NCI-H187 treated with DMSO at 0.1 percent for 48 hours (cell line): ENCODE measurements around the gene FABP7.
"Not testable (repeated sequence)": the region's sequence is repeated elsewhere in the genome, so short reads cannot be mapped to it uniquely, and the experiment has no call there.

Experiments used
- DNase-seq: peaks from one replicate; lab custom pipeline; 2025; lab: John Stamatoyannopoulos, UW

FABP7 gene

DNA sequence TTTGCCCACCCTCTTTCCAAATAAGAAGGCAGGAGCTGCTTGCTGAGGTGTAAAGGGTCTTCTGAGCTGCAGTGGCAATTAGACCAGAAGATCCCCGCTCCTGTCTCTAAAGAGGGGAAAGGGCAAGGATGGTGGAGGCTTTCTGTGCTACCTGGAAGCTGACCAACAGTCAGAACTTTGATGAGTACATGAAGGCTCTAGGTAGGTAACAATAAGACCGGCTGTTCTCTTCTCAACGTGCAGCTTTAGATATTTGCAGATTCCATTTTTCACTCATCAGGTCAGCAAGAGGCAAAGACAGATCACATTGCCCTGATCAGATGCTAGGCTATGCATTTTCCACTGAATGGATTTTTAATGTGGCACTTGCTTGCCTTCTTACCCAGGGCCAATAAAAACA, at the start of gene FABP7:
TSS of gene FABP7 (plus strand) at position 50 of the 400 bp plus-strand sequence. CDS start at position 129, 79 bp downstream.
- peak; percentile 85 for DNase-seq

DNA sequence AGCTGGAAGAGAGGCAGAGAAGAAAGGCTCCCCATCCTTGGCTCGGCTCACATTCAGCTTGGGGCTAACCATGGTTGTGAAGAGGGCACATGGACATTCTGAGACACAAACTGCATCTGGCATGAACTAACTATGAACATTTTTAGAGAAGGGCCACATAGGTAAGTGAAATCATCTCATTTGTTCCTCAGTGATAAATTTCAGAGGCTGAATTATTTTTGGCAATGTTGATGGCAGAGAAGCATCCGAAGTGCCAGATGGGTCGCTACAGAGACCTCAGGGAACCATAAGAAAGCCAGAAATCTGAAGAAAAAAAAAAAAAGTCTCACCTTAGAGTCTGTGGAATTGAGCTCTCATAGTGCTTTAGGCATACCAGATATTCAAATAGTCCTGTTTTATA, 49.2 kb upstream of the FABP7 start:
- DNase-seq: no peak

DNA sequence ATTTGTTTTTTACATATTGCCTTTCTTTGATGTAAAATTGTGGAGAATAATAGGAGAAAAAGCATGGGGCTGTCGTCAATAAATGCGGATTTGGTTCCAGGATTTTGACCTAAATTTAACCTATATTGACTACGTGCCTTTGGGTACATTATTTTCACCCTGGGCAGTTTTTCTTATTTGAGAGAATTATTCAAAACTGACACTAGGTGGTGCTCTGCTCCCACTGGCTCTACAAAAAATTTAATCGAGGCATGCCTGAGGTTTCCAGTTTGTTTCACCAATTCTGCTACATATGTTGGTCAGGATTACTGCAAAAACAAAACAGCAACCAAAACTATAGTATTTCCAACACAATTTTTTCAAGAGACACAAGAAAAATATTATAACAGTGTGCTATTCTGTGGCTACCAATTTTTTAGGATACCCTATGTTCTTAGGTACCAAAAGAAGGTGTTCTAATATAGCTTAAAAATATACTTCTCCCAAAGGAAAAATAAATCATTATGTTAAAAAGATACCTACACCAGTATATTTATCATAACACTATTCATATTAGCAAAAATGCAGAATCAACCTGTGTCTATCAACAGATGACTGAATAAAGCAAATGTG, 48.6 kb upstream of the FABP7 start:
- peak; percentile 35 for DNase-seq

DNA sequence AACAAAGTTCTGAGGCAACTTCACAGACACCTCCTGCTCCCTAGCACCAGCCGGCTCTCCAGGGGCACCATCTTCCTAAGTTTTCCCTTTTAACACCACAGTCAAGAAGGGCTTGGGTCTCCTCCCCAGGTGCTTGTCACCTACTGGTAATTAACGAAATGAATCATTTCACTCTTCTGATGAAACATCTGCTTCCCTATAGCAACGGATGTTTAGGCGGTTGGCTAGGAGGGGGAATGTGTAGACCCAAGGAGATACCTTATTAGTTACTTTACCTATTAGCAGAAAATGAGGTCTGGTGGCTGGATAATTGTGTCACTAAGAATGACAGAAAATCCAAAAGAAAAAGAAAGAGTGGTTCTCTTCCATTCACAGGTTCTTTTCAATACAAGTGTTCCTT, 46.3 kb upstream of the FABP7 start:
- DNase-seq: no peak

DNA sequence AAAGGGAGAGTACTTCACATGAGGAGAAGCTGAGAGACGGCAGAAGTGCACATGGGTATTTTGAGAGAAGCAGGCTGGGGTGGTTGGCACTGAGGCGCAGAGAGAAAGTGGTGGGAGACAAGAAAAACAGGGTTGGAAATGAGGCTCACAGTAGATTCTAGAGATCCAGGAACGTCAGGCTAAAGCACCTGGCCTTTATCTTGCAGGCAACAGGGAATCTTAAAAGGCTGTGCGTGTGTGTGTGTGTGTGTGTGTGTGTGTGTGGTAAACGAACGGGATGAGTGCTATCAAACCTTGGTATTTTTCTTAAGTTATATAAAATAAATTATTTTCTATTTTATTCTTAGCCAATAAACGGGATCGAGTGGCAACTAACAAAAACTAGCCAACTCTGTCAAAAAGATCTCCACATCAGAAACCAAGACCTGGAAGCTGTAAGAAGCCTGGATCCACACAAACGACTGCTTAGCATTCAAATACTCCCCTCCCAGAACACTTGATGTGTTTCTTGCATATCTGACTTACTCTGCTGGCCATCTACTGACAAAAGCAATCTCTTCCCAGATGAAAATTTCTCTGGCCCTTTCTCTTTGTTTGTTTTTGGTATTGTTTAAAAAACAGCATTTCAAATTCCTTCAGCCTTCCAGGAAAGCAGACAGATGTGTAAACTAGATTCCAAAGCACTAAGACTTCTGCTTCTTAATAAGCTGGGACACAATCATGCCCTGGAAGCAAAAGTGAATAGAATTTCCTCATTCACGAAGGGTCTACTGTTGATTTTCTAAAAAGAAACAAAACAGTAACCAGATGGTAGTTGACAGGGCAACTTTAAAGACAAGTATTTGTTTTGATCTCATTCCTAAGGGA, 44.8 kb upstream of the FABP7 start:
- peak; percentile 29 for DNase-seq

DNA sequence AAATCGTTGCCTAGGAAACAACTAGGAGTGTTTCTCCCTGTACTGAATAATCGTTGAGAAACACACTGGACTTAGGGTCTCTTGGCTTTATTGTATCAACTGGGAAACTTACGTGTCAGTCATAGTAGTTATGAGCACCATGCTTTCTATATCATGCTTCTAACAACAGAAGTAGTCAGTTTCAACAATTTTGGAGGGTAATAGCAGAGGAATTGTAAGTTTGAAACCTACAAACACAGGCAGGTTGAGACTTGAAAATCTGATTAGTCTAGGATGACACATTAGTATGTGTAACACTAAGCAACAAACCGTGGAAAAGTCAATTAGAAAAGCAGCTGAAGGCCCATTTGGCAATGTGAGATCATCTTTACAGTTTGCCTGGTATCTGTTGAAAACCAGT, 43.9 kb upstream of the FABP7 start:
- peak; percentile 93 for DNase-seq

DNA sequence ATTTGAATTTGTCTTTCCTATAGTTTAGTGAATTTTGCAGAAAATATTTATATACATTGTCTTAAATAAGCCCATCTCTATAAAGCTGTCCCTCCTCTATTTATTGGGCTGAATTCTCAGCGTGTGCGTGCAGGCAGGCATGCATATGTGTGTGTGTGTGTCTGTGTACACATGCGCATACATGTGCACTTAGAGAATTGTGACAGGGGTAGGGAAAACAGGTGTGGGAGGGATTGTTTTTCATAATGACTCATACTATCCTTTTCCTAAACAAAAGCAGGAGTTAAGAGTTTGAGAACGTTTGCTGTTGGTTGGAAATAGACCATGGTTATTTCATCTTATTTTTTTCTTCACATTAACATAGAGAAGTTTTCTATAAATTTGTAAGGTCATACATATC, 43.4 kb upstream of the FABP7 start:
- DNase-seq: peak; percentile 65

DNA sequence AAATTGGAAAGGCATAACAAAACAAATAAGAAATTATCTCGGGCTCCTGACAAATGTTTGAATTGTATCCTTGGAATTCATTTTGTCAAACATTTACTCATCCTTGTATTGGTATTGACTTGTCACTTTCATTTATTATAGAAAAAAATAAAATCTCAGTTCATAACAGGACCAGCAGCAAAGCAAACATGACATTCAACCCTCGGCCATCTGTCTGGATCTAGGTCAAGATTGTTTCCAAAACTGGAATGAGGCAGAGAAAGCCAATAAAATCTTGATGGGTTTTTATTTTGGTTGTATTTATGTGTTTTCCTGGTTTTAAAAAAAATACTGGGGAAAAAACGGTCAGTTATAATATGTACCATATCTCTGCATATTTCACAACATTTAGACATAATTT, 42.9 kb upstream of the FABP7 start:
- no peak for DNase-seq

DNA sequence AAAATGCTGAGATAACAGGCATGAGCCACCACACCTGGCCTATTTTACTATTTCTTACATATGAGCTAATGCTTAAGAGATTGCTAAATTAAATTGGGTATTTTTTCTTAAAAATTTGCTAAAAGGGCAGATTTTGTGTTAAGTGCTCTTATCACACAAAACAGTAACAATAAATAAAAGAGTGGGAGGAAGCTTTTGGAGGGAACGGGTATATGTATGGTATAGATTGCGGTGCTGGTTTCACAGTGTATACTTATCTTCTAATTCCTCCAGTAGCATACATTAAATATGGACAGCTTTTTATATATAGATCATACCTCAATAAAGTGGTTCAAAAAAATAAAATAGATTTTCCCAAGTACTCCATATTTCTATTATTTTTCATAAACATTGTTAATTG, 39.4 kb upstream of the FABP7 start:
- DNase-seq: no peak

DNA sequence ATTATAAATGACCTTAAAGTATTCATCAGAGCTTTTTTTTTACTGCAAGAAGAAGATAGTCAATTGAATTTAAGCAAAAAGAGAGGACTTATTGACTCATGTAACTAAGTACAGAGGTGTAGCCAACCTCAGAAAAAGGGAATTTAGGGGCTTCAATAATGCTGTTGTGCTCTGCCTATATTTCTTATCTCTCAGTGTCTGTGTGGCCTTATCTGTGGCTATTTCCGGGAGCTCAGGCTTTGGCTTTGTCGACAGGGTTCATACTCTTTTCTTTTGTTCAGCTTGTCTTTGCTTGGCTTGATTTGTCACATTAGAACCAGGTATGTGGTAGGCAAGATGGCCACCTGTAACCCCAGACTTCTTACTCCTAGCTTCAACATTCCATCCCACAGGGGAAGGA, 38.6 kb upstream of the FABP7 start:
- no peak for DNase-seq

DNA sequence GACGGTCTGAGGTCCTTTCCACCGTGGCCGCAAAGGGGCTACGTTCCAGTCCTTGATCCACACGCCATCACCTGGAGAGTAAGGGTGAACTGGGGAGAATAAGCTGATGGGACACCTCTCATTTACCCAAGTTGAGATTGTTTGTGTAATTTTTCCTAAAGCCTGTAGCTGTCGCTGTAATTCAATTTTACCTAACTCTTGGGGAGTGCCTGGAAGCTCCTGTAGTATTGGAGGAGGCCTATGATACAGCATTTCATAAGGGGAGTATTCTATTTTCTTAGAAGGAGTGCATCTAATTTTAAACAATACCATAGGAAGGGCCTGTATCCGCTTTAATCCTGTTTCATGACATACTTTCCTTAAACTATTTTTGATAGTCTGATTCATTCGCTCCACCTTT, 35.3 kb upstream of the FABP7 start:
- not testable (repeated sequence) for DNase-seq

DNA sequence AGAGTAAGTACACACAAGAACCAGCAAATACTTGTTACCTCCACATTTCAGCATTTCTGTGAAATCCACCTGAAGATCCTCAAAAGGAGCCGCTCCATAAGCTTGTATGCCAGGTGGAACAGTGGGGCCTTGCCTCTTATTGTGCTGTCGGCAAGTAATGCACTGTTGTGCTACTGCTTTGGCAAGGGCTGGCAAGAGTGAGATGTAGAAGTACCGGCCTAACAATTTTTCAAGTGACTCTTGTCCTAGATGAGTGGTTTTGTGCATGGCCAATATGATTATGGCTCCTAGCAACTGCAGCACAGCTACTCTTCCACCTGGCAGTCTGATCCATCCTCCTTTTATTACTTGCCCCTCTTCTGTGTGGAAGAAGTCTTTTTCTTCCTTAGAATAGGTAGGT, 34.7 kb upstream of the FABP7 start:
- DNase-seq: peak; percentile 98

DNA sequence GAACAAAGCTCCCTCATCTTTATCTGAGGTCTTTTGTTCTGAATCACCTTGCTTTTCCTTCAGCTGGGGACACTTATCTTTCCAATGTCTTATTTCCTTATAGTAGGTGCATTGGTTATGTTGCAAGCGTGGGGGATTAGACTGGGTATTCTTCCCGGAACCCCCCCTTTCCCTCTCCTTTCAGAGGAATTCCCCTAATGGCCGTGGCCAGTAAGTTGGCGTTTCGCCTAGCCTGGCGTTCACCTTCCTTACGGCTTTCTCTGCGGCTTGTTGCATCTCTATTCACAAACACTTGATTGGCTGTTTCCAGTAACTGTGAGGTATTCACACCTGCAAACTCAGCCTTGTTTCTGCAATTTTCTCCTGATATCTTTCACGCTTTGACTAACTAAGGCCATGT, 32.8 kb upstream of the FABP7 start:
- DNase-seq: no peak

DNA sequence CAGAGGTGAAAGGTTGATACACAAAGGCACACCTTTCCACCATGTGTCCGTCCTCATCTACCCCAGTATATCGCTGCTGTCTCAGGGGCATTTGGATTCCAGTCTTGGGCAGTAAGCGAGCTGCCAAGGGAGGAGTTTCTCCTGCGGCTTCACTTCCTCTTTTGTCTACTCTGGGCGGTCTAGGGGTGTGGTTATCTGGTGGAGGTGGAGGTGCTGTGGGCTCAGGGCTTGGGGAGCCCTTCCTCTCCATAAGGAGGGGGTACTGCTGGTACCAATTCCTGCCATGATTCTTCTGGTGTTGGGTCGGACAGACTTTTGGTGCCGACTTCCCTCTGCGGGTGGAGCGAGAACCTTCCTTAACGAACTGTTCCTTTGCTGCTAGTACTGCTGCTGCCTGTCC, 31.9 kb upstream of the FABP7 start:
- DNase-seq: no peak

DNA sequence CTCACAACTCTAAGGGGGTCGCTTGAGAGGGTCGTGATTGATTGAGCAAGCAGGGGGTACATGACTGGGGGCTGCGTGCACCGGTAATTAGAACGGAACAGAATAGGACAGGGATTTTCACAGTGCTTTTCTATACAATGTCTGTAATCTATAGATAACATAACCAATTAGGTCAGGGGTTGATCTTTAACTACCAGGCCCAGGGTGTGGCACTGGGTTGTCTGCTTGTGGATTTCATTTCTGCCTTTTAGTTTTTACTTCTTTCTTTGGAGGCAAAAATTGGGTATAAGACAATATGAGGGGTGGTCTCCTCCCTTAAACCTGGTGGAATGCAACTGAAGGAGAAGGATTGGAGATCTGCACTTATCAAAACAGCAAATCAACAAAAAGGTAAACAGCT, 30.6 kb upstream of the FABP7 start:
- not testable (repeated sequence) for DNase-seq

DNA sequence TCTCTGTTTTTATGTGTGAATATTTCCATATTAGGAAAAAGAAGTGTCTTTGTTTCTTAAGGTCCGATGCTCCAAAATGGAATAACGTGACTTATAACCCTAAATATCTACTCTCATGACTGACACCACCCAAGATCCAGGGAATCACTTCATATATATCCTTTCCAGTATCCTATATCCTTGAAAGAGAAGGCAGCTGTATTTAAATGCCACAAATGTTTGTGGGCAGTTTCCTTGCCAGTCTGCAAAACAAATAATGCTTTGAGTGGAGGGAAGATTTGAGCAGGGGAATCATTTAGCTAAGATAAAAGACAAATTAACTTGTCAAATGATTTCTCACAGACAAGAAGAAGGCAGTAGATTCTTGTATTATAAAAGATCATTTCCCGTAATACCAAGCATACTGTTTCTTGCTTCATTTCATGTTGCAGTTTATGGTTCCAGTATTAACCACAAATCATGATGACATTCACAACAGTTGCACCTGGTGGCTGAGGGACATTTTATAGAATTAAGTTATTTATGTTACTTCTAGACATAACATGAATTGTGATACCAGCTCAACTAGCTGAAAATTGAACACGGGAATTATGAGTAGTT, 30.0 kb upstream of the FABP7 start:
- DNase-seq: peak; percentile 71

DNA sequence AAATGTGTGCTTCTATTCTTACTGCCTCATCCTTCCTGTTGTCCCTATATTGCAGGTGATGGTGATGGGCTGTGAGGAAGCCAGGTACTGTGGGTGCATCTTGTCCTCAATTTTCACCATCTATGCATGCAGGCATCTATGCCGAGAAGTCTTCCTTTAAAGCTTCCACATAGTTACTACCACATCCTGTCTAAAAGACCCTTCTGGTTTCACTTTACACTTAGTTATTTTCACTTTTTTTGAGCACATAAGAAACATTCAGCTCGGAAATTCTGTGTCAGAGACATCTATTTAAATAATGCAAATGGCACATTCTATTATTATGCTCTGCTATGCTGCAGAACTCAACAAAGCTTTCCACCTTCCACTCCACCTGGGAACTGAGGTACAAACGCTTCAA, 28.2 kb upstream of the FABP7 start:
- no peak for DNase-seq

DNA sequence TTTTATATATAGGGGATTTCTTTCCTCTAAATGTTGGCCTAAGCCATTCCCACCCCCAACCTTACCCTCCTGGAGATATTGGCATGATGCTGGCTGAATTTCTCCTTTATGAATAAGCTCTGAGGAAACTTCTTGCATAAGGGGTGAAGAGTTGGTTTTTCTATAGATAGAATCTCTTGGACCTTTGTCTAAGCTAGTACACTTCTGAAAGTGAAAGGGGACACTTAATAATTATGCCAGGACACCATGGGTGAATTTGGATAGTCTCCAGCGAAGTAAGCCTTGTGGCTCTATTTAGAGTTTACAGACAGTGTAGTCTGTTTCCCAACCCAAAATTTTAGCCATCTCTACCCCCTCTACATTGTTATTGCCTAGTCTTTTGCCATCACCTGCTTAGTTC, 27.1 kb upstream of the FABP7 start:
- DNase-seq: no peak

DNA sequence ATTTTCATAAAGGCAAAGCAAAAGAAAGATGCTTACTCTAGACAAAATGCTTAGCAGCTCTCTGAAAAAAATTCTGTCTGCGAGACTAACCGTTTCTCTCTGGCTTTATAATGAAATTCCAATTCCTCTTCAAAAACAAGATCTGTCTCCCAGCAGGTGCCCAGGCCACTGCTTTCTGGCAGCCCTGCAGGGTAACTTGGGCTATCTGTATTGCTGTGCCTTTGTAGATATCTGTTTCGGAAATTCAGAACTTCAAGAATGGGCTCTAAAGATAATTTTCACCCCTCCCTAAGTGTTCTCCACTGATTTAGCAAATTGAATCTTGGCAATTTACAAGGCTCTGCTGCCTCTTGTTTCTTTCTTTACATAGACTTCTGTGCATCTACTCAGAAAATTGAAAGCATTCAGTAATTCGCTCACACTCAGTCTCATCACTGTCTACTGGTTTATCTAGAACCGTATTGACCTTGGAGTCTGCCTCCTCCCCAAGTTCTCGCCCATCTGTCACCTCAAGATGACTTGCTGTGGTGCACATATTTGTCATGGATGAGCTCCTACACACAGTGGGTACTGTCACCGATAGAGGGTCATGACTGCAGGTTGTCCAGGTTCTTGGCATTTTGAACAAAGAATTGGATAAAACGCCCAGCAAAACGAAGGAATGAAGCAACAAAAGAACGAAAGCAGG, 26.4 kb upstream of the FABP7 start:
- peak; percentile 54 for DNase-seq

DNA sequence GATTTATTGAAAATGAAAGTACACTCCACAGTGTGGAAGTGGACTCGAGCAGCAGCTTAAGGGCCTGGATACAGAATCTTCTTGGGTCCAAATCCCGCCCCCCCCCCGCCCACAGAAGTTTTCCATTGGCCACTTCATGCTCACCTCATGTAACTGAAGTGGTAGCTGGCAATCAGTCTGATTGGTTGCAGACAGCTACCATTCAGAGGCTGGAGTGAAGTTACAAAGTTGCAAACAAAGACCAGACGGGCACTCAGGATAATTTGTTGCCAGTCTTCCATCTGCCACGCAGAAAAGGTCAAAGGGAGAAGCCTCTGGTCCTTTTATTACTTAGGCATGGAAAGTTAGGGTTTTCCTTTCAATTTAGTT, 25.8 kb upstream of the FABP7 start:
- peak; percentile 72 for DNase-seq

DNA sequence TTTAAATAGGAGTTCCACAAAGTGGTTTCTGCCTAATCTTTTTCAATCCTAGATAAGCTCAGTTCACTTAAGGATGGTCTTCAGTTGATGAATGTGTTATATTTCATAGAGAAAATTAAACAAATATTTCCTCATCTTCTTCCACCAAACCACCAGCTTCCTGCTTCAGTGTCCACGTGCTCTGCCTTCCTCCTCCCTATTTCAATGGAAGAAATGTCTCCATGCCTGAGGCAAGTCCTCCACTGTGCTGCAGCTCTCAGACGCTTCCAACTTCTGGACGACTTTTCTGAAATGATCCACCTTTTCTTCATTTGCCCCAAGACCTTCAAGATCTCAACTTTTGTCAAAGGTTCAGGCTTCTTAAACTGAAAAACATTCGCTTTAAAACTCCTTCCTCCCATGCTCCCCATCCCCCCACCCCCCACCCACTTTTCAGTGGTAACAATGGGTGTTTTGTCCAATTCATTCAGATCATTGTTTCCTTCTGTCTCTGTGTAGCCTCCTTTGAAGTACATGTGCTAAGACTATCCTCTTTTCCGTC, 25.3 kb upstream of the FABP7 start:
- peak; percentile 19 for DNase-seq

DNA sequence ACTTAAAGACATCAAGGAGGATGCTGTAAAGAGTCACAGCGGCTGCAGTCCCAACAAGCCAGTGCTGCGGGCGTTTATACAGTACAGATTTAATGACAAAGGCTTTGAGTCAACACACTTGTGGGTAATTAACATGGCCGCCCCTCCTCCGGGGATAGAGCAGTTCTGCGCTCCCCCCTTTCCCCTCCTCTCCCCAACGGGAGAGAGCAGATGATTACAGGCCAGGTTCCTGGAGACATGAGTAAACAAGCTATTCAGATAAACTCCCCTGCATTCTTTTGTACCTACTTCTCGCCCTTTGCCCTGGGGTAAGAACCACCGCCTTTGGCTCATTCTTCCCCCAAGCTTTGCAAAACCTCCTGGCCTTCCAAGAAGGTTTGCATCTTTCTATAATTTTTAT, 23.6 kb upstream of the FABP7 start:
- no peak for DNase-seq
